Endothelial cell of umbilical vein (primary cell): ENCODE data around the gene ZC3H7A. TPM values are rescaled to one million over a fixed set of nuclear protein-coding genes. Genes with fewer than 3 reads are reported as not detected.

Source experiments
- BruUV-seq: library from RNA; stranded (reverse); fragments of 400-500 nt; replicated peaks from 2 replicates; lab custom pipeline; 2021; lab: Mats Ljungman, UMichigan
- CTCF ChIA-PET: fragments of 300-600, 350-600 bp; sonication (Branson Sonifier 250); formaldehyde crosslinking; loops from one replicate; lab custom pipeline; 2021; ENCODE audit warnings: antibody characterized with exemption, inconsistent platforms; lab: Charles Lee
- POLR2A ChIA-PET: fragments of 300-600, 350-600 bp; sonication (Branson Sonifier 250); formaldehyde crosslinking; loops from one replicate; lab custom pipeline; 2021; ENCODE audit warnings: antibody characterized with exemption, inconsistent platforms; lab: Charles Lee
- DNase-seq: peaks from one replicate; pipeline ENCODE4 v3.0.0-alpha.2; 2011; ENCODE audit warnings: low read depth, low spot score
- FAIRE-seq: peaks from 2 replicates; lab custom pipeline; 2011; peaks lifted over from hg19 to GRCh38; lab: Jason Lieb, UNC
- H2AFZ ChIP-seq: 2 replicates; pipeline ENCODE4 v1.6.0; 2012; ENCODE audit warnings: low read depth, low read length, control low read depth, inconsistent platforms
- H3K27ac ChIP-seq: 2 replicates; pipeline ENCODE4 v1.5.1; 2011; ENCODE audit warnings: low read depth, mild to moderate bottlenecking, control low read depth, low read length, moderate library complexity; ENCODE audit not compliant: insufficient read depth
- H3K27me3 ChIP-seq, 2 experiments: 2 replicates each; pipeline versions ENCODE4 v1.6.0 to v1.6.1; 2011; ENCODE audit warnings: low read length in 2 of 2, mixed read lengths in 1 of 2; ENCODE audit not compliant: control insufficient read depth in 2 of 2, insufficient read depth in 2 of 2
- H3K36me3 ChIP-seq, 2 experiments: 2 replicates in 1 of 2; 3 replicates in 1 of 2; pipeline ENCODE4 v1.5.1; 2011; ENCODE audit warnings: low read length in 2 of 2, mild to moderate bottlenecking in 1 of 2, moderate library complexity in 1 of 2; ENCODE audit not compliant: control insufficient read depth in 2 of 2, insufficient read depth in 2 of 2; ENCODE audit errors: extremely low read depth in 1 of 2
- H3K4me1 ChIP-seq: 3 replicates; pipeline ENCODE4 v1.5.1; 2011; ENCODE audit warnings: mild to moderate bottlenecking, low read length; ENCODE audit not compliant: control insufficient read depth, insufficient read depth; ENCODE audit errors: extremely low read depth
- H3K4me2 ChIP-seq: 2 replicates; pipeline ENCODE4 v1.6.1; 2011; ENCODE audit warnings: low read length, control low read depth, mixed read lengths; ENCODE audit not compliant: insufficient read depth
- H3K4me3 ChIP-seq, 3 experiments: fragments of 200-600 bp in 1 of 3; sonication (generic), shearing (Covaris generic) in 1 of 3; replicated peaks in 1 of 3; 2 replicates each; pipeline ENCODE4 v1.5.1; 2011 to 2016; ENCODE audit warnings: control low read depth in 3 of 3, low read length in 3 of 3, mild to moderate bottlenecking in 2 of 3, inconsistent platforms in 1 of 3, low read depth in 1 of 3, moderate library complexity in 1 of 3; ENCODE audit not compliant: insufficient read depth in 1 of 3
- H3K79me2 ChIP-seq: 2 replicates; pipeline ENCODE4 v1.6.0; 2012; ENCODE audit warnings: low read length, inconsistent platforms; ENCODE audit not compliant: control insufficient read depth, insufficient read depth
- H3K9ac ChIP-seq: replicated peaks from 2 replicates; pipeline ENCODE3; 2011; ENCODE audit warnings: low read length, control low read depth; ENCODE audit not compliant: insufficient read depth; ENCODE audit errors: extremely low read depth
- H3K9me1 ChIP-seq: replicated peaks from 3 replicates; pipeline ENCODE4 v1.6.0; 2011; ENCODE audit warnings: mild to moderate bottlenecking, low read length; ENCODE audit not compliant: control insufficient read depth, insufficient read depth; ENCODE audit errors: extremely low read depth
- H3K9me3 ChIP-seq: replicated peaks from 2 replicates; pipeline ENCODE4 v1.5.1; 2012; ENCODE audit warnings: low read length, inconsistent platforms; ENCODE audit not compliant: control insufficient read depth, insufficient read depth
- H4K20me1 ChIP-seq: replicated peaks from 2 replicates; pipeline ENCODE3; 2011; ENCODE audit warnings: mild to moderate bottlenecking, low read length; ENCODE audit not compliant: control insufficient read depth, insufficient read depth; ENCODE audit errors: extremely low read depth
- EZH2 ChIP-seq: IDR thresholded peaks from 2 replicates; pipeline ENCODE4 v1.6.1; 2012; ENCODE audit warnings: borderline replicate concordance, low read depth, mild to moderate bottlenecking, moderate library complexity, low read length, inconsistent platforms; ENCODE audit not compliant: severe bottlenecking
- FOS ChIP-seq: IDR thresholded peaks from 2 replicates; pipeline ENCODE4 v1.6.1; 2011; ENCODE audit warnings: mild to moderate bottlenecking, low read length, moderate library complexity, borderline replicate concordance; ENCODE audit not compliant: insufficient read depth
- JUN ChIP-seq: IDR thresholded peaks from 2 replicates; pipeline ENCODE4 v1.6.1; 2011; ENCODE audit warnings: borderline replicate concordance, low read depth; ENCODE audit not compliant: insufficient read length, insufficient read depth
- MYC ChIP-seq: IDR thresholded peaks from one replicate; pipeline ENCODE4 v1.6.1; 2011; ENCODE audit warnings: mild to moderate bottlenecking, low read depth, low read length
- POLR2A ChIP-seq: IDR thresholded peaks from 2 replicates; pipeline ENCODE4 v1.6.1; 2012; ENCODE audit warnings: low read depth, mild to moderate bottlenecking, control low read depth, low read length
- dilution Hi-C: fragments of 300-500 bp; cut with MboI; formaldehyde crosslinking; loops from one replicate; pipeline ENCODE4 v1.15.0; 2019; ENCODE audit warnings: low sequenced_read_pairs; ENCODE audit not compliant: extremely low pct_ligation_motif_present
- intact Hi-C: fragments of 100-400 bp; cut with micrococcal nuclease; formaldehyde crosslinking; loops from one replicate; pipeline ENCODE4 v1.10.0; 2022
- polyA plus RNA-seq, 4 experiments: library from polyadenylated mRNA; depleted of rRNA in 3 of 4; stranded (reverse) in 3 of 4; unstranded in 1 of 4; fragments of >200 nt; gene quantifications; 2 replicates each; pipeline versions ENCODE4 v1.2.1 to v1.2.3, GENCODE V29; 2011 to 2012; ENCODE audit warnings: missing spikeins in 1 of 4
- total RNA-seq: library from RNA; stranded (reverse); gene quantifications from 2 replicates; pipeline ENCODE4 v1.2.3, GENCODE V29; 2021
- TF ChIP-seq, protein P1 (sequence below): IDR thresholded peaks from 2 replicates; pipeline ENCODE4 v1.6.1; 2011; ENCODE audit not compliant: insufficient read depth, insufficient read length
- TF ChIP-seq, protein P2 (sequence below), 2 donors: IDR thresholded peaks; 1 replicate in 1 of 2; 2 replicates in 1 of 2; pipeline ENCODE4 v1.5.1; 2011; ENCODE audit warnings: low read length in 2 of 2, mild to moderate bottlenecking in 2 of 2, moderate library complexity in 2 of 2, control low read depth in 1 of 2, inconsistent platforms in 1 of 2, low read depth in 1 of 2; ENCODE audit not compliant: insufficient read depth in 1 of 2; ENCODE audit errors: extremely low read depth in 1 of 2

ZC3H7A gene
- total and polyA plus RNA-seq, 2 donors (not counting 3 experiments of a cell fraction or from before 2014, with no cell fraction given): 44.1 to 78.0 TPM

DNA sequence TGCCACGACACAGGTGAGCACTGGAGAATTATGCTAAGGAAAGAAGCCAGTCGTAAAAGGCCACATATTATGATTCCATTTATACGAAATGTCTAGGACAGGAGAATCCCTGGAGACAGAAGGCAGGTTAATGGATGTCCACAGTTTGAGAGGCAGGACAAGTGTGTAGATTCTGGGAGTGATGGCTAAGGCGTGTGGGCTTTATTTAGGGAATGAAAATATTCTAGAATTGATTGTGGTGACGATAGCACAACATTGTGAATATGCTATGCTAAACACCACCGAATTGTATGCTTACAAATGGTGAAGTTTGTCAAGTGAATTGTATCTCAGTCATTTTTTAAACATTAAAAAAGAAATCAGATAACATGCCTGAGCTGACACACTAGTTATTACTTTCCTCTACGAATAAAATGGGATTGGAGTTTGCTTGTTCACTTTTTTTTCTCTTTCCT, 49.1 kb downstream of the ZC3H7A start:
- H3K4me2 ChIP-seq: no peak overlapping the region
- intact Hi-C loops: no loop called here
- H3K9me1 ChIP-seq: no peaks in the 10 kb centered on the region
- no peak overlapping the region for H2AFZ ChIP-seq
- no peaks in the 10 kb centered on the region for H3K79me2 ChIP-seq
- peaks cover 23 to 28% of the 10 kb centered on the region in 2 experiments for H3K36me3 ChIP-seq
- TF ChIP-seq EZH2 (no peak), MYC (no peak), FOS (no peak), JUN (no peak), POLR2A (peak; percentile 30)
- TF ChIP-seq, protein P1, sequence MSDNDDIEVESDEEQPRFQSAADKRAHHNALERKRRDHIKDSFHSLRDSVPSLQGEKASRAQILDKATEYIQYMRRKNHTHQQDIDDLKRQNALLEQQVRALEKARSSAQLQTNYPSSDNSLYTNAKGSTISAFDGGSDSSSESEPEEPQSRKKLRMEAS: no peak
- TF ChIP-seq, protein P2, sequence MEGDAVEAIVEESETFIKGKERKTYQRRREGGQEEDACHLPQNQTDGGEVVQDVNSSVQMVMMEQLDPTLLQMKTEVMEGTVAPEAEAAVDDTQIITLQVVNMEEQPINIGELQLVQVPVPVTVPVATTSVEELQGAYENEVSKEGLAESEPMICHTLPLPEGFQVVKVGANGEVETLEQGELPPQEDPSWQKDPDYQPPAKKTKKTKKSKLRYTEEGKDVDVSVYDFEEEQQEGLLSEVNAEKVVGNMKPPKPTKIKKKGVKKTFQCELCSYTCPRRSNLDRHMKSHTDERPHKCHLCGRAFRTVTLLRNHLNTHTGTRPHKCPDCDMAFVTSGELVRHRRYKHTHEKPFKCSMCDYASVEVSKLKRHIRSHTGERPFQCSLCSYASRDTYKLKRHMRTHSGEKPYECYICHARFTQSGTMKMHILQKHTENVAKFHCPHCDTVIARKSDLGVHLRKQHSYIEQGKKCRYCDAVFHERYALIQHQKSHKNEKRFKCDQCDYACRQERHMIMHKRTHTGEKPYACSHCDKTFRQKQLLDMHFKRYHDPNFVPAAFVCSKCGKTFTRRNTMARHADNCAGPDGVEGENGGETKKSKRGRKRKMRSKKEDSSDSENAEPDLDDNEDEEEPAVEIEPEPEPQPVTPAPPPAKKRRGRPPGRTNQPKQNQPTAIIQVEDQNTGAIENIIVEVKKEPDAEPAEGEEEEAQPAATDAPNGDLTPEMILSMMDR (IDR thresholded peaks at IDR 0.05; ENCODE audit: extremely low read depth in 1 of 2, insufficient read depth in 1 of 2, low read depth in 1 of 2, low read length in 2 of 2): no peak
- H3K27me3 ChIP-seq: no peaks in the 10 kb centered on the region
- FAIRE-seq: no peak
- CTCF ChIA-PET: interaction anchor here (0.6 to 0.8 kb wide), 2 partner anchors 30 to 320 kb away, joined by 3 read pairs; no protein-coding TSS in a partner anchor
- POLR2A ChIA-PET: no interaction called here
- H3K4me3 ChIP-seq: no peak overlapping the region
- no peaks in the 10 kb centered on the region for H3K9me3 ChIP-seq
- dilution Hi-C loops: no loop called here
- no peaks in the 10 kb centered on the region for H4K20me1 ChIP-seq
- no peak overlapping the region for H3K27ac ChIP-seq
- DNase-seq: no peak
- H3K4me1 ChIP-seq: peaks cover 7% of the 10 kb centered on the region
- no TSS peak for BruUV-seq
- H3K9ac ChIP-seq: no peak overlapping the region
